GM12878 (cell line): ENCODE data around the gene LNX2. TPM values are rescaled to one million over a fixed set of nuclear protein-coding genes. Genes with fewer than 3 reads are reported as not detected.

Source experiments
- BACH1 ChIP-seq: fragments of 450-650 bp; IDR thresholded peaks from 2 replicates; pipeline ENCODE4 v1.6.1; 2017; ENCODE audit warnings: mild to moderate bottlenecking, borderline replicate concordance
- CHD2 ChIP-seq: IDR thresholded peaks from 2 replicates; pipeline ENCODE4 v1.6.1; 2011; ENCODE audit warnings: low read depth, low read length, improper control_type of control experiment, borderline replicate concordance
- EED ChIP-seq: sonication (generic); IDR thresholded peaks from 2 replicates; pipeline ENCODE4 v1.6.1; 2016; ENCODE audit warnings: antibody characterized with exemption, low read depth
- EZH2 ChIP-seq: IDR thresholded peaks from 2 replicates; pipeline ENCODE4 v1.6.1; 2012; ENCODE audit warnings: low read depth, mild to moderate bottlenecking, control low read depth, inconsistent platforms, low read length, borderline replicate concordance; ENCODE audit not compliant: control insufficient read depth
- GATAD2B ChIP-seq: fragments of 450-650 bp; conservative IDR thresholded peaks from 2 replicates; pipeline ENCODE4 v1.6.1; 2017; ENCODE audit warnings: low read depth, mild to moderate bottlenecking, moderate library complexity
- HDAC6 ChIP-seq: fragments of 200-600 bp; sonication (generic); IDR thresholded peaks from one replicate; pipeline ENCODE4 v1.8.0; 2017; ENCODE audit warnings: antibody characterized with exemption; ENCODE audit not compliant: unreplicated experiment
- IKZF2 ChIP-seq, 2 experiments: fragments of 450-650 bp; IDR thresholded peaks; 2 replicates each; pipeline ENCODE4 v1.6.1; 2017; ENCODE audit warnings: mild to moderate bottlenecking in 2 of 2, moderate library complexity in 2 of 2
- IRF3 ChIP-seq: fragments of 450-650 bp; IDR thresholded peaks from 2 replicates; pipeline ENCODE4 v1.6.1; 2014; ENCODE audit warnings: mild to moderate bottlenecking
- LARP7 ChIP-seq: fragments of 450-650 bp; IDR thresholded peaks from 2 replicates; pipeline ENCODE4 v1.6.1; 2017; ENCODE audit warnings: mild to moderate bottlenecking
- MXI1 ChIP-seq: fragments of 150-350 bp; IDR thresholded peaks from 2 replicates; pipeline ENCODE4 v1.6.1; 2011; ENCODE audit warnings: low read depth, mild to moderate bottlenecking, inconsistent platforms, low read length, improper control_type of control experiment
- NR2F1 ChIP-seq: fragments of 450-650 bp; conservative IDR thresholded peaks from 2 replicates; pipeline ENCODE4 v1.6.1; 2017; ENCODE audit warnings: mild to moderate bottlenecking
- POLR2A ChIP-seq: IDR thresholded peaks from 2 replicates; pipeline ENCODE4 v1.6.1; 2011; ENCODE audit warnings: low read depth, mild to moderate bottlenecking, low read length
- RELB ChIP-seq: fragments of 450-650 bp; IDR thresholded peaks from 2 replicates; pipeline ENCODE4 v1.6.1; 2017; ENCODE audit warnings: low read depth, mild to moderate bottlenecking, moderate library complexity
- SIN3A ChIP-seq: IDR thresholded peaks from 2 replicates; pipeline ENCODE4 v1.6.1; 2012; ENCODE audit warnings: low read depth, low read length, improper control_type of control experiment
- SREBF2 ChIP-seq: IDR thresholded peaks from 2 replicates; pipeline ENCODE4 v1.6.1; 2012; ENCODE audit warnings: mild to moderate bottlenecking, low read length
- TARDBP ChIP-seq: IDR thresholded peaks from 2 replicates; pipeline ENCODE4 v1.6.1; 2016; ENCODE audit warnings: borderline replicate concordance
- ZBTB40 ChIP-seq: fragments of 450-650 bp; IDR thresholded peaks from 2 replicates; pipeline ENCODE4 v1.6.1; 2016; ENCODE audit warnings: mild to moderate bottlenecking, moderate library complexity, borderline replicate concordance
- ZNF622 ChIP-seq: fragments of 450-650 bp; IDR thresholded peaks from 2 replicates; pipeline ENCODE4 v1.6.1; 2017; ENCODE audit warnings: mild to moderate bottlenecking, inconsistent platforms
- ZNF687 ChIP-seq: fragments of 450-650 bp; IDR thresholded peaks from 2 replicates; pipeline ENCODE4 v1.6.1; 2017; ENCODE audit warnings: mild to moderate bottlenecking, moderate library complexity
- ZSCAN29 ChIP-seq: fragments of 450-650 bp; IDR thresholded peaks from 2 replicates; pipeline ENCODE4 v1.6.1; 2017; ENCODE audit warnings: mild to moderate bottlenecking, moderate library complexity
- polyA plus RNA-seq, 11 experiments: library from polyadenylated mRNA; depleted of rRNA in 4 of 11; unstranded in 6 of 11; stranded (reverse) in 5 of 11; fragments of >200 nt; fragmentation: Nextera tagmentation in 4 of 11; fragmentation: Illumina TruSeq in 1 of 11; extraction: Ambion mirVana in 4 of 11; extraction: Trizol in 1 of 11; gene quantifications; 1 replicate in 1 of 11; 2 replicates in 10 of 11; pipeline versions ENCODE4 v1.2.1 to v1.2.3, GENCODE V29; 2011 to 2016; ENCODE audit warnings: inconsistent platforms in 2 of 11, missing spikeins in 2 of 11, low read depth in 1 of 11
- total RNA-seq, 4 experiments: library from RNA; depleted of rRNA in 3 of 4; stranded (reverse); fragments of >200 nt in 3 of 4; fragmentation: Illumina TruSeq in 1 of 4; extraction: Trizol in 1 of 4; gene quantifications; 2 replicates each; pipeline versions ENCODE4 v1.2.1 to v1.2.3, GENCODE V29; 2013 to 2021

The LNX2 gene
- total and polyA plus RNA-seq, 10 of the 15 experiments (the other 5 are each of a cell fraction or from before 2014, with no cell fraction given): 1.3 to 7.7 (median 4.4) TPM

GRCh38 chr13:27620377-27621115, at the start of gene LNX2 (continued):
- TF ChIP-seq RELB (peak; percentile 34; the same call in 1 of the 2 replicates), ZSCAN29 (0 out of 2 replicates have a peak, but pooled peaks have one; percentile 48), CHD2 (peak; percentile 93), SIN3A (peak; percentile 29; the same call in 1 of the 2 replicates), HDAC6 (no peak), BACH1 (peak; percentile 68), ZBTB40 (peak; percentile 27; the same call in 1 of the 2 replicates), SREBF2 (no peak), ZNF687 (0 out of 2 replicates have a peak, but pooled peaks have one; percentile 7), NR2F1 (0 out of 2 replicates have a peak, but pooled peaks have one; percentile 55), EED (peak; percentile 63; the same call in 1 of the 2 replicates), EZH2 (no peak), MXI1 (no peak; the same call in 1 of the 2 replicates), POLR2A (peak; percentile 90), IRF3 (peak; percentile 74), TARDBP (no peak), GATAD2B (peak; percentile 16; the same call in 1 of the 2 replicates), LARP7 (peak; percentile 70; the same call in 1 of the 2 replicates), ZNF622 (peak; percentile 64), IKZF2 (IDR thresholded peaks at IDR 0.05) (peak; percentile 64 to 73; a peak in 3 of 4 replicates)
